ENCODE results near the gene NSG2.
A peak's percentile ranks its signal among the peaks of the same experiment; 100 is the strongest.

Gene NSG2

DNA sequence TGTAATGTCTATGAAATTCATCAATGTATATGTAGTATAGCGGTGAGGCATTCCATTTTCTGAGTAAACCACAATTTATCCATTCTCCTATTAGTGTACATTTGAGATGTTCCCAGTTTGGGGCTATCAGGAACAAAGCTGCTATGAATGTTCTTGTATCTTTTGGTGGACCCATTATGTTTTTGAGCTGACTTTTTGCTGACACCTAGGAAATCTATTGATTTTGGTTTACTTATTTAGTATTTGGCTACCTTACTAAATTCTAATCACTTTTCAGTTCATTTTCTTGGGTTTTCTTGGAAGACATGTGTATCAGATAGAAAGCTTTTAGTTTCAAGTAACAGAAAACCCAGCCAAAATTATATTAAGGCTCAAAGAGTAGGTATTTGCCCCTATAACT, 13.7 kb downstream of the NSG2 start:
- DNase-seq = no peak

DNA sequence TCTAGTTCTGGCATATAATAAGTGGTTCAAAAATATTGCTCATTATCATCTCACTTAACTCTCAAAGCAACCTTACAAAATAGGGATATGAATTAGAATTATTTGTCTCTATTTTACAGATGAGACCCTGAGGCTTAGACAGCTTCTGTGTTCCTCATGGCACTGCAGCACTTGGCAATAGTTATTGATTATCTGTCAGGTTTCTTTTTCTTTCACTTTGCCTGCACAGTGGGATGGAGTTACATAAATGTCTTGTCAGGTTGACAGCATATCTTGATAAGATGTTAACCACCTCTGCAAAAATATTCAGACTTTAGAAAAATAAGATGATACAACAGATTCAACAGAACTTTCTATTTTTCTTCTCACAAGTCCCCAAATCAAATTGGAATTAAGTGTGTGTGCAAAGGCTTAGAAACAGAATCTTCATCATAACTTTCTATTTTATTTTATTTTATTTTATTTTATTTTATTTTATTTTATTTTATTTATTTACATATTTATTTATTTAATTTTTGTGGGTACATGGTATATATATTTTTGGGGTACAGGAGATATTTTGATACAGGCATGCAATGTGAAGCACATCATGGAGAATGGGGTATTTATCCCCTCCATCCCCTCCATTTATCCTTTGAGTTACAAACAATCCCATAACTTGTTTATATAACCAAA, 17.7 kb downstream of the NSG2 start:
- DNase-seq = no peak

DNA sequence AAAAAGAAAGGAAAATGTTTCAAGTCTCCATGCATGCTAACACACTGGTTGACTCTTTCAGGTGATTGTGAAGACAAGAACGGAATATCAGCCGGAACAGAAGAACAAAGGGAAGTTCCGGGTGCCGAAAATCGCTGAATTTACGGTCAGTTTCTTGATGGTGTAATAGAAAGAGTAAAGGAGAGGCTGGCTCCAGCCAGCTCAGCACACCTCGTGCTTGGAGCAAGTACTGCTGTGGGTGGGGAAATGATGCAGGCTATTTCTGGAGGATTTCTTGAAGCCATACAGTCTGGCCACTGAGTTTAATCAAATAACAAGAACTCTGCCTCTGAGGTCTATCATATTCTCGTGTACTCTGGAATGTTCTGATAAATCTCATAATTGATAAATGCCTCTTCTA, 18.7 kb downstream of the NSG2 start:
- DNase-seq = no peak

DNA sequence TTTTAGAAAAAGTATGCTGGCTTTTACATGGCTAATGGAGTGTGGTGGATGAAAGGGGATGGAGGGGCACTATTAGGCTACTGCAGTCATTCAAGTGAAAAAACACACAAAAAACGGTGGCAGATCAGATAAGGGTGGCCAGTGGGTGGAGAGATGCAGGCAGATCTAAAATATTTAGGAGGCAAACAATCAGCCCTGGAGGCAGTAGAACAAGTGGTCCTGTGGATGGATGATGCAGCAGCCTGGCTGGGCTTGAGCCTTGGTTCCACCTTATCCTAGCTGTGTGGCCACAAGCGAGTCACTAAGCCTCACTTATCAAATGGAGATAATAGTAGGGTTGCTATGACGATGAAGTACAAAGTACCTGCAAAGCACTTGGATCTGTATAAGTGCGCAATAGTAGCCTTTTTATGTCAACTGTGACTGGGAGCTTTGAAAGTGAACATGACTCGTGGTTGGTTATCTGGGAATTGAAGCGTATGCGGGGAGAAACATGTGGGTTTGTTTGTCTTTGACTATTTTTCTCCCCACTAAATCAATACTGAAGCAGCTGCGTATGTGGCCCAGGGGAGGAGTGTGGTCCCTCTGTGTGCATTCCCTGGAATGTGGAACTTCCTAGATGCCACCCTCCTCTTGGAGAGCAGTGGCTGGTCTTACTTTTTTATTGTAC, 20.2 kb downstream of the NSG2 start:
- no peak for DNase-seq

DNA sequence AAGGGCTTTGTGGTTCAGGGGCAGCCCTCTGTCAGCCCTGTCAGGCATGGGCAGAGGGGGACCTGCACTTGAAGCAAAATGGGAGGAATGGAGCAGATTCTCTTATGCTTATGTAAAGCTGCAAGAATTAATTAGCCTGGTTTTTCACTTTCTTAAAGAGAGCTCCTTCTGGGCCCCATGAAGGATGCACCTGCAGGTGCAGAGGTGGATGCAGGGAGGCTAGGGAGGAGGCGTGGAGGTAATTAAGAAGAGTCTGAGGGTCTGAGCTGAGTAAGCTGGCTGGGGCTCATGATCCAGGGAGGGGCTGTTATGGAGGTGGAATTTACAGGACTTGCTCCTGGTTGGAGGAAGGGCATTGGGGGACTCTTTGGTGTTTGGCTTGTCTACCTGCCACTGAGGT, 22.0 kb downstream of the NSG2 start:
- no peak for DNase-seq

DNA sequence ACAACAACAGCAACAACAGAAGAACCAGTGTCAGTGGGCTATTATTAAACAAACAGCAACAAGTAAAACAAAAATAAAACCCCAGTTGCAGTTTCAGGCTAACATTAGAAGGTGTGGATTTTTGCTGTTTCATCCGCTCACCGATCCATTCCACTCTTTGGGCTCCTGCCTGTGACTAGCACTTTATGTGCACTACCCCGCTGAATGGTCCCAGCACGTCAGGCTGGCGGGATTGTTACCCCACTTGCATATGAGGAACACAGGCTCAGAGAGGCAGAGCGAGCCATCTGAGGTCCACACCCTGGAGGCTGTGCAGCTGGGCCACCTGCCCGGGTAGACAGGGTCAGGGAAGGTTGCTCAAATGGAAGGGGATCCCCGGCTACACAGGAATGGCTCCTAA, 26.0 kb downstream of the NSG2 start:
- DNase-seq = no peak

DNA sequence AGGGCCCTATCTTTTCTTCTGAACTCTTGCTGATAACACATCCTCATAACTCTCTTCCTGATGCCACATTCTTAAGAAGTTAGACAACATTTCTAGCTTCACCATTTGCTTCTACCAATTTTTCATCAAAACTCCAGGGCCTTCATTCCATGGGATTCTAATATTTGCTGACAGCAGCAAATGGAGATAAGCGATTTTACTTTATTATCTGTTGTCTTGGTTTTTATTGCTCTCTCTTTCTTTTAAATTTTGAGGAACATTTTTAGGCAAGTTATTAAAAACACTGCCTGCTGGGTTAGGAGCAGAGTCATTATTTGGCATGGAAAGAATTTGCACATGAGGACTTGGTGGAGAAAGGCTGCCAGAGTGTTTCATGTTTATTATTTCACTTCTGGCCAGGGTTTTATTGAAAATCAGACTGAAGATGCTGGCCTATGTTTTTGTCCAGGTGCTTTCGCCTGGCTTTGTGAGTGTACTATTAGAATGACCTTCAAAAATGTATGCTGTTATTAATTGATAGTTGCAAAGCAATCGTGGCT, 27.7 kb downstream of the NSG2 start:
- no peak for DNase-seq

DNA sequence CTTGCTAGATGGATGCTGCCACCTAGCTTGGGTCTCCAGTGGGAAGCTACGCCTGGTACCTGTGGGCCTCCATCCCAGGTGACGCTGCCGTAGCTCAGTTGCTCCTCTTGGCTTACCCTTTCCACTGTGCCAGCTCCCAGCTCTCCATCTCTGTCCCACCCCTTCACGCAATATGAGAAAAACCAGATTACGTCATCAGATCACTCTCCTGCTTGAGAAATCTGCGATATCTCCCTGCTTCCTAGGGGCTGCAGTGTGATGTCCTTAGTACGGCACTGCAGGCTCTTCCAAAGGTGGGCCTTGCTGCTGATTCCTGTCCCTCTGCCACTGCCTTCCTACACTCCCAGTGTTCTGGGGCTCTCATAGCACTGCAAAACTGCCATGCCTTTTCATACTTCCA, 28.9 kb downstream of the NSG2 start:
- DNase-seq = no peak

DNA sequence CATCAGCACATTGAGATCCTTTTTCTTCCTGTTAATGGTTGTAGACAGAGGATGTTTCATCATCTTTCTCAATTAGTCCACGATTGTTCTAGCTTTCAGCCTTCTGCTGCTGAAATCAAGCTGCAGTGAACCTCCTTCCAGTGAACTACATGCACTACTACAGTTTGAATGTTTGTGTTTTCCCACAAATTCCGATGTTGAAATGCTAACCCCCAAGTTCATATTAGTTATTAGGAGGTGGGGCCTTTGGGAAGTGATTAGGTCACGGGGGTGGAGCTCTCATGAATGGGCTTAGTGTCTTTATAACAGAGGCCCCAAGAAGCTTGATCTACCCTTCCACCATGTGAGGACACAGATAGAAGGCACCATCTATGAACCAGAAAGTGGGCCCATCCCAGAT, 32.9 kb downstream of the NSG2 start:
- no peak for DNase-seq

DNA sequence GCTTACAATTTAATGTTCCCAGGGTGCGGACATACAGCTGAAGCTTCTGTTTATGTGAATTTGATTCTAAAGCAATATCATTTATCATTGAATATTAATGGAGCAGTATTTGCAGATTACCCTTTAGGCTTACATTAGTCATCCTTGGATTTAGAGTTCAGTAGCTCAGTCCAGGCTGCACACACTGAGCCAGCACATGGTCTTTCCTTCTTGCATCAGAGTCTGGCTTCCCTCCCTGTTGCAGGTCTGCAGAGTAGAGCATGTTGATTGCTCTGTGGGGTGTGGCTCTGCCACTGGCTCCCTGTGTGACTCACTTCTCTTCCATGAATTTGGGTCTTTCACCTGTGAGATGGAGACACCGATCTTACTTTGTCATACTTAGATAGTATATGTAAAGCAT, 36.8 kb downstream of the NSG2 start:
- DNase-seq = no peak

DNA sequence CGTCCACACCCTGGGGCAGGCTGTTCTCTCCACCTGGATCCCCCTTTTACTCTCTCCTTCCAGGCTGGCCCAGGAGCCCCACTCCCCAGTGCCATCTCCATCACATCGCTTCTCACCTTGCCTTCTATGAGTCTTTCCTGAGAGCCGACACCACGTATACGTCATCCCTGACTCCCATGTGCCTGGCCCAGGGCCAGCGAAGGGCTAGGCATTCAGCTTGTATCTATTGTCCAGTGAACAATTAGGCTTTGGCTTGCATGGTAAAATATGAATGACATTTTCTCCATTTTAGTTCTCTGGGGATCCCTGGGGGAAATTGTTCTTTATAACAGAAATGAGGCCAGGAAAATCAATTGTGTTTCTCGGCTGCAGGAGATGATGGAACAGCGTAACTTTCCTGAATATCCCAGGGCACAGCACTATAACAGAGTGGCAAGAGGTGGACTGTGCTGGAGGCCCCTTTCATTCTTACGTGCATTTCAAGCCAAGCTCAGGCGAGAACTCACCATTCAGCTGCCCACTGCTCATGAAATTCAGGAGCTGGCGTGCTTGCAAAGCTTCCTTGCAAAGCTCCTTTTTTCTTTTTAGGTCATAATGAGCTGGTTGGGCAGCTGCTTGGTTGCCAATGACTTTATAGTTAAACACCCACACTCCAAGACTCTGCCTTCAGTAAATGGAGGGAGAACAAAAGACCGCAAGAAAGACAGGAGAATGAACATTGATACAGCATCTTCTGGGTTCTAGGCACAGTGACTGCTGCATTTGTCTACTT, 37.7 kb downstream of the NSG2 start:
- DNase-seq = peak in 12 of 51 donors; percentile 7 to 33 (median 16)

DNA sequence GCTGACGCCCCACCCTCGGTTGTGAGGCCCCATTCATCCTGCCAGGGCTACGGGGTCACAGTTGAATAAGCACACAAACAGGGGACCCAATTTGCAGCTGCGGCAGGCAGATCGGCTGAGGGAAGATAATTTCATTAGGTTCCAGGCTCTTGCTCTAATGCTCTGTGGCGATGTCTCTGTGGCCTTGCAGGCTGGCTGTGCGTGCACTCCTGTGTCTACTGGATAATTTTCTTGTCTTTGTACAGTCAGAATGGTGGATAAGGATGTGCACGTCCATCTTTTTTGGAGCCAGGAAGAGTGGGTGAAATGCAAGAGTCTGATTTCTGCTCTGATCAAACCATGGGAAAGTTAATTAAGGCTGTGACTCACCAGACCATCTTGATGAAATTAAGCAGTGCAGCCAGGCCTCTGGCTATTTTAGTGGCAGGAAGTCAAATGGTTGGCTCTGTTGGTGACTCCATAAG, 39.2 kb downstream of the NSG2 start:
- DNase-seq = no peak

DNA sequence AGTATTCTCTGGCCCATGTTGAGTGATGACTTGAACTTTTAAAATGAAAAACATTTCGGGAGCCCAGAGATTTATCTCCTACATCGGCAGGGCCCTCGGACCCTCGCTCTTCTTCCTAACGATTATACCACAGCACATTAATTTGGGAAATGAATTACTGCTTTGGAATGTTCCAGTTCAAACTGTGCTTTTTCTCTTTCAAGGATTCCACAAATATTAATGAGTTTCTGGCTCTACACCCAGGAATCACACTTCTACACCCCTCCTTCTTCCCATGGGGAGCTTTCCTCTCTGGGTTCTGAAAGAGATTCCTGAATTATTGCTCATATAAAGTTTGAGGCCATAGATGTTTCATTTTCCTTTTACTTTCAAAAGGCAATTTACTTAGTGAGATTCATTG, 41.2 kb downstream of the NSG2 start:
- no peak for DNase-seq

DNA sequence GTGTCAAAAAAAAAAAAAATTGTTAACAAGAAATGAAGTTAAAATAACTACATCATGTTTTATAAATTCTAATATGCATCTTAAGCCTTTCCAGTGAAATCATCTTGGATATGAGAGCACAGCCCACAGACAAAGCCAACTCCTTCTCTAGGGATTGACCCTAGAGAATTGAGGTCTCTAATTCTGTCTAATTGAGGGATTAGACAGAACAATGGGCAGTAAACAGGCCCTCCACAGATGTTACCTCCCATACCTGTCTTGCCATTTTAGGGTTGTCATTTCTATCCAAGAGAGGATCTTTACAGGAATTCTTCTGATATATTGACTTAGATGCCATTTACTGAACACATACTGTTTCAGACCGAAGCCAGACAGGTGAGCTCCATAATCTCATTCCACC, 42.3 kb downstream of the NSG2 start:
- DNase-seq = no peak

DNA sequence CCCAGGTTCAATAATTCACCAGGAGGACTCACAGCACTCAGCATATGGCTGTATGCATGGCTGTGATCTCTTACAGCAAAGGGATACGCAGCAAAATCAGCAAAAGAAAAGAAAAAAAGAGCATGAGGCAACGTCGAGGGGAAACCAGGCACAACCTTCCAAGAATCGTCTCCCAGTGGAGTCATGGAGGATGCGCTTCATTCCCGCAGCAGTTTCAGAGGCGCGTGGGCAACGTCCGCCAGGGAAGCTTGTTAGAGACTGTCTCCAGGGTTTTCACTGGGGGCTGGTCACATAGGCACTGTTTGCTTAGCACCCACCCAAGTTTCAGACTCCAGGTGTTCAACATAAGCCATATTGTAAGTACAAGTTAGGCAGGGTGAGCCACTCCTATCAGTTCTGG, 44.6 kb downstream of the NSG2 start:
- no peak for DNase-seq

DNA sequence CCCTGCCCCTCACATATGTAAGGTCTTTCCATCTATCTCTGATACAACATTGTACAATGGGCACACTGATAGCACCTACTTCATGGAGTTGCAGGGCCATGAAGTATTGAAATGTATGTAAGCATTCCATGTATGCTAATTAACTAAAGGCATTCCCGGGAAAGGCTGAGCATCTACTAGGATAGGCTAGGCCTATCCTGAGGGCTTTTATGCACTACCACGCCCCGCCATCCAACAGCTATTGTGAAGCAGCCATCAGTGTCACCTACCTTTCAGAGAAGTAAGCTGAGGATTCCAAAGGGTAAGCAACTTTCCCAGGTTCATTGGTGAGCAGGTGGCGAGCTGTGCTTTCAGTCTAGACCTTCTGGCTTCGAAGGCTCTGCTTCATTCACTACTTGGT, 47.6 kb downstream of the NSG2 start:
- DNase-seq = no peak

DNA sequence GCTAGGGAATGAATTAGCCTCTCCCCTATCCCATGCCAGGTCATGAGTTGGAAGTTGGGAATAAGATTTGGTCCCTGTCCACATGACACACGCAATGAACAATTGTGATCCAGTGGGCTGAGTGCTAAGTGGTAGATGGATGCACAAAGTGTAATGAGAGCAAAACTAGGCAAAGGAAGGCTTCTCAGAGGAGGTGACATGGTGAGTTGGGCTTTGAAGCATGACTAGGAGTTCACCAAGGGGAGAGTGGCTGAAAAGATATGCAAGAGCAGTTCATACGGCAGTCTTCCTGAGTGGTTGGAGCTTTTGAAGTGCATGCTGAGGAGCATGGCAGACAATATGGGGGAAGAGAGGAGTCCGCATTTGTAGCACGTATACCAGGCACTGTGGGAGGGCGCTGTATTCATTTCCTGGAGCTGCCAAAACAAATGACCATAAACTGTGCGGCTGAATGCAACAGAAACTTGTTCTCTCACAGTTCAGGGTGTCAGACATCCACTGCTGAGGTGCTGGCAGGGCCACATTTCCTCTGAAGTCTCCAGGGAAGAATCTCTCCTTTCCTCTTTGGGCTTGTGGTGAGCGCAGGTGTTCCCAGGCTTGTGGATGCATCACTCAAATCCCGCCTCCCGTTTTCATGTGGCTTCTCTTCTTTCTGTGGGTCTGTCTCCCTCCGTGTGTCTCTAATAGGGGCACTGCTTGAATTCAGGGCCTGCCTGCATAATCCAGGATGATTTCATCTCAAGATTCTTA, 49.5 kb downstream of the NSG2 start:
- DNase-seq = no peak

DNA sequence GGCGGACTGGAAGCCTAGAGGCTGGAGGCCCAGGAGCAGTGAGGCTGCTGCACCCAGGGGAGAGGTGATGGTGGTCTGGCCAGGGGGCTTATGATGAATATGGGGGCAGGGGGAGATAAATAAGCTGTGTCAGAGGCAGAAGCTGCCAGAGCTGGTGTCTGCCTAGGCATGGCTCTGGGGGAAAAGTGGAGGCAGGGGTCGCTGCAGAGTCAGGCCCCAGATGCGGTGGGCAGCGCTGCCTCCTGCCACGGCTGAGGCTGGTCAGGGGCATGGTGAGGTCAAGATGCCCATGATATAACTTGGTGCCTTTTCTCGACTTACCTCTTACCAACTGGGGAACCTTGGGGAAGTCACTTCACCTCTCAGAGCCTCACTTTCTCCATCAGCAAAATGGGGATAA, 51.1 kb downstream of the NSG2 start:
- no peak for DNase-seq

DNA sequence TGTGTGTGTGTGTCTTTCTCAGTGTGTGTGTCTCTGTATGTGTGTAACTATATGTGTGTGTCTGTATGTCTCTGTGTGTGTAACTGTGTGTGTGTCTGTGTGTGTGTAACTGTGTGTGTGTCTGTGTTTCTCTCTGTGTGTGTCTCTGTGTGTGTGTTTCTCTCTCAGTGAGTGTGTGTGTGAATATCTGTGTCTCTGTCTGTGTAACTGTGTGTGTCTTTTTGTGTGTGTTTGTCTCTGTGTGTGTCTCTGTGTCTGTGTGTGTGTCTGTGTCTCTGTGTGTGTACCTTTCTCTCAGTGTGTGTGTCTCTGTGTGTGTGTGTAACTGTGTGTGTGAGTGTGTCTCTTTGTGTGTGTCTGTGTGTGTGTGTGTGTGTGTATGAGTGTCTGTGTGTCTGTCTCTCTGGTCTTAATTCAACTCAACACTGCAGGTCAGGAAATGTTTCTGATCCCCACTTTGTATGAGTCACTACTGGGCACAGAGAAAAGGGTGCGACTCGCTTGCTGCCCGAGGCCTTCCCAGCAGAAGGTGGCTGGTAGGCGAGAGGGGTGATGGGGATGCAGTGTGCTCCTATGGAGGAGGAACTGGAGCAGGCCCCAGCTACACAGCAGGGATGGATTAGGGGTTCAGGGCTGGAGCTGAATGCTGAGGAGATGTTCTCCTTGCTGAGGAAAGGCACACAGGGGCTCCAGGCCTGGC, 52.1 kb downstream of the NSG2 start:
- no peak for DNase-seq

DNA sequence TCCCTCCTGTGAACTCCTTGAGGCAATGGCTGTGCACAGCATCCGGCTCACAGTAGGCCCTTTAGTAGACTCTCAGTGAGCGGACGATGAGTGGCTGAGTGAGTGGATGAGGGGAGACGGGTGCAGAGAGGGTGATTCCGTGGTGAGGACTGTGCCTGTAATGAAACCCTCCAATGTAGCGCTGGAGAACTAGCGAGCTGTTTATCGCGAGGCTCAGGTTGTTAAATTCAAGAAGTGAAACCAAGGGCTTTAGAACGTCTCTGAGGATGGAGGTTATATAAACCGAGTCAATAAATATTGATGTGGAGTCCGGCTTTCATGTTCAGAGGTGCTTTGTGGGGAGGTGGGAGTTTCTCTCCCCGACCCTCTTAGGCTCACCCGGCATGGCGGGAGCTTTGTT, 53.2 kb downstream of the NSG2 start:
- no peak for DNase-seq

DNA sequence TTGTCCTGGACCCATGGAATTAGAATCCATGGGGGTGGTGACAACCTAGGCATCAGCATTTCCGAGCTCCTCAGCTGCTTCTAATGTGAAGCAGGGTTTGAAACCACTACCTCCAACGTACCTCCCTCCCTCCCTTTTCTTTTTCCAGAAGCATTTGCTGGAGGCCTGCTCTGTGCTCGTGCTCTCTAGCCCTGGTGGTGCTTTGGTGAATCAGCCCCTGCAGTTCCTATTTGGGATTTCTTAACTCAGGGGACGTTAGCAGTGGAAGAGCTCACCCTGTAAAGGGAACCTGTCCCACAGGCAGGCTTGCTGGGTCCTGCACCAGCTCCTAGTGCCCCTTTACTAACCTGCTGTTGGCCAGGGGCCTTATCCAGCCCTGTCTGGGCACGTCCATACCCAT, 55.0 kb downstream of the NSG2 start:
- DNase-seq = no peak
